CD4-positive, alpha-beta T cell treated with Interleukin-17A for 1 hour (primary cell): ENCODE results near the gene TMEM120B.
A peak's percentile ranks its signal among the peaks of the same experiment; 100 is the strongest.
"Not testable (repeated sequence)": the region's sequence is repeated elsewhere in the genome, so short reads cannot be mapped to it uniquely, and the experiment has no call there.

Experiments
- DNase-seq: peaks from one replicate; pipeline ENCODE4 v3.0.0-alpha.2; 2020

The TMEM120B gene

GRCh38 chr12:121712461-121713256 is at the start of gene TMEM120B:
Gene TMEM120B, plus strand, starts transcription at chr12:121712752. Its CDS starts 144 bp downstream, at chr12:121712896.
- peak; percentile 88 for DNase-seq

GRCh38 chr12:121663610-121663929 is 49.0 kb upstream of the TMEM120B start:
- no peak for DNase-seq

GRCh38 chr12:121666829-121667228 is 45.7 kb upstream of the TMEM120B start:
- not testable (repeated sequence) for DNase-seq

- peak; percentile 68 for DNase-seq
Observed at GRCh38 chr12:121668750-121669520, 43.6 kb upstream of the TMEM120B start.

GRCh38 chr12:121669521-121669900 is 43.0 kb upstream of the TMEM120B start, which contains the start of gene MORN3:
Gene MORN3, minus strand, starts transcription at chr12:121669654. Its CDS starts 171 bp downstream, at chr12:121669483.
- no peak for DNase-seq

GRCh38 chr12:121673013-121673511 is 39.5 kb upstream of the TMEM120B start:
- no peak for DNase-seq

GRCh38 chr12:121676190-121676589 is 36.4 kb upstream of the TMEM120B start:
- no peak for DNase-seq

GRCh38 chr12:121678305-121678704 is 34.2 kb upstream of the TMEM120B start:
- no peak for DNase-seq

GRCh38 chr12:121678716-121679300 is 33.7 kb upstream of the TMEM120B start:
- no peak for DNase-seq

- not testable (repeated sequence) for DNase-seq
Observed at GRCh38 chr12:121679661-121680197, 32.8 kb upstream of the TMEM120B start.

- no peak for DNase-seq
Observed at GRCh38 chr12:121688966-121689365, 23.6 kb upstream of the TMEM120B start.

- no peak for DNase-seq
Observed at GRCh38 chr12:121689430-121689829, 23.1 kb upstream of the TMEM120B start.

- not testable (repeated sequence) for DNase-seq
Observed at GRCh38 chr12:121692744-121693143, 19.8 kb upstream of the TMEM120B start.

- no peak for DNase-seq
Observed at GRCh38 chr12:121693155-121693687, 19.3 kb upstream of the TMEM120B start.

GRCh38 chr12:121697093-121697698 is 15.4 kb upstream of the TMEM120B start:
- DNase-seq = peak; percentile 80

GRCh38 chr12:121697861-121698260 is 14.7 kb upstream of the TMEM120B start:
- not testable (repeated sequence) for DNase-seq

GRCh38 chr12:121701667-121702277 is 10.8 kb upstream of the TMEM120B start:
- DNase-seq = no peak

GRCh38 chr12:121702944-121703343 is 9.6 kb upstream of the TMEM120B start:
- DNase-seq = no peak

- no peak for DNase-seq
Observed at GRCh38 chr12:121705514-121705913, 7.0 kb upstream of the TMEM120B start.

GRCh38 chr12:121708313-121709063 is 4.1 kb upstream of the TMEM120B start:
- no peak for DNase-seq

- DNase-seq = not testable (repeated sequence)
Observed at GRCh38 chr12:121709064-121709424, 3.5 kb upstream of the TMEM120B start.
